ENCODE results near the gene LGI4.
A peak's percentile ranks its signal among the peaks of the same experiment; 100 is the strongest.

The LGI4 gene

GRCh38 chr19:35124098-35125060, 10.5 kb downstream of the LGI4 start:
- in situ Hi-C loops (cut with MboI; ENCODE audit: low pct_unique_long_range_greater_than_20kb, low sequenced_read_pairs, unreplicated experiment), result no loop called here
- peak; percentile 98 for DNase-seq (ENCODE audit: low spot score)

GRCh38 chr19:35123573-35123972, 11.3 kb downstream of the LGI4 start:
- no peak for DNase-seq (ENCODE audit: low spot score)
- no peak for TF ChIP-seq CTCF (IDR thresholded peaks at IDR 0.05; ENCODE audit: extremely low read depth, insufficient read depth, missing control alignments)
- in situ Hi-C loops (cut with MboI; ENCODE audit: low pct_unique_long_range_greater_than_20kb, low sequenced_read_pairs, unreplicated experiment), result no loop called here

More at GRCh38 chr19:35124098-35125060, 10.5 kb downstream of the LGI4 start:
- TF ChIP-seq CTCF (IDR thresholded peaks at IDR 0.05; ENCODE audit: extremely low read depth, insufficient read depth, missing control alignments), result no peak

- no peak for TF ChIP-seq CTCF (IDR thresholded peaks at IDR 0.05; ENCODE audit: extremely low read depth, insufficient read depth, missing control alignments)
- in situ Hi-C loops (cut with MboI; ENCODE audit: low pct_unique_long_range_greater_than_20kb, low sequenced_read_pairs, unreplicated experiment), result no loop called here
- no peak for DNase-seq (ENCODE audit: low spot score)
These were observed 11.9 kb downstream of the LGI4 start for GRCh38 chr19:35122687-35123551.

GRCh38 chr19:35120898-35121297, 14.0 kb downstream of the LGI4 start:
- no peak for DNase-seq (ENCODE audit: low spot score)
- in situ Hi-C loops (cut with MboI; ENCODE audit: low pct_unique_long_range_greater_than_20kb, low sequenced_read_pairs, unreplicated experiment), result no loop called here

GRCh38 chr19:35120492-35120891, 14.4 kb downstream of the LGI4 start:
- no peak for DNase-seq (ENCODE audit: low spot score)
- TF ChIP-seq CTCF (IDR thresholded peaks at IDR 0.05; ENCODE audit: extremely low read depth, insufficient read depth, missing control alignments), result no peak
- in situ Hi-C loops (cut with MboI; ENCODE audit: low pct_unique_long_range_greater_than_20kb, low sequenced_read_pairs, unreplicated experiment), result no loop called here

More at GRCh38 chr19:35120898-35121297, 14.0 kb downstream of the LGI4 start:
- no peak for TF ChIP-seq CTCF (IDR thresholded peaks at IDR 0.05; ENCODE audit: extremely low read depth, insufficient read depth, missing control alignments)

GRCh38 chr19:35119578-35120155, 15.2 kb downstream of the LGI4 start:
- no peak for DNase-seq (ENCODE audit: low spot score)
- TF ChIP-seq CTCF (IDR thresholded peaks at IDR 0.05; ENCODE audit: extremely low read depth, insufficient read depth, missing control alignments), result no peak
- in situ Hi-C loops (cut with MboI; ENCODE audit: low pct_unique_long_range_greater_than_20kb, low sequenced_read_pairs, unreplicated experiment), result no loop called here
